ENCODE measurements around the gene EEPD1. TPM values are rescaled to one million over a fixed set of nuclear protein-coding genes. Genes with fewer than 3 reads are reported as not detected.

The EEPD1 gene
- total and polyA plus RNA-seq, 2 donors (not counting 3 experiments of a cell fraction or from before 2014, with no cell fraction given): 0.40 to 0.42 TPM

- ChIA-PET POLR2A (no interaction called here), CTCF (interaction anchor here (1.0 to 11.7 kb wide), 2 partner anchors 11 to 389 kb away, joined by 3 to 115 read pairs; no protein-coding TSS in a partner anchor)
- no peaks in the 10 kb centered on the region for H3K36me3 ChIP-seq (ENCODE audit: control insufficient read depth in 2 of 2, extremely low read depth in 1 of 2, insufficient read depth in 2 of 2, low read length in 2 of 2)
- TF ChIP-seq FOS (IDR thresholded peaks at IDR 0.05; ENCODE audit: borderline replicate concordance, insufficient read depth, low read length) (no peak), EZH2 (IDR thresholded peaks at IDR 0.05; ENCODE audit: borderline replicate concordance, low read depth, low read length, severe bottlenecking) (no peak), GATA2 (IDR thresholded peaks at IDR 0.05; ENCODE audit: insufficient read depth, insufficient read length, low read depth, low read length) (no peak), POLR2AphosphoS5 (IDR thresholded peaks at IDR 0.05; ENCODE audit: insufficient read depth, low read depth, low read length) (no peak), MAX (IDR thresholded peaks at IDR 0.05; ENCODE audit: insufficient read depth, insufficient read length) (no peak), CTCF (IDR thresholded peaks at IDR 0.05; ENCODE audit: extremely low read depth in 1 of 2, insufficient read depth in 1 of 2, low read depth in 1 of 2, low read length in 2 of 2) (no peak), POLR2A (IDR thresholded peaks at IDR 0.05; ENCODE audit: low read depth, low read length) (no peak), JUN (IDR thresholded peaks at IDR 0.05; ENCODE audit: borderline replicate concordance, insufficient read depth, insufficient read length, low read depth) (no peak), MYC (IDR thresholded peaks at IDR 0.05; ENCODE audit: low read depth, low read length) (no peak)
- DNase-seq (ENCODE audit: low read depth, low spot score) (no peak), FAIRE-seq (no peak)
- H3K79me2 ChIP-seq (ENCODE audit: control insufficient read depth, insufficient read depth, low read length): no peaks in the 10 kb centered on the region
- H3K27me3 ChIP-seq (ENCODE audit: control insufficient read depth in 2 of 2, insufficient read depth in 2 of 2, low read length in 2 of 2): no peaks in the 10 kb centered on the region
- H3K9me1 ChIP-seq (replicated peaks; ENCODE audit: control insufficient read depth, extremely low read depth, insufficient read depth, low read length): no peaks in the 10 kb centered on the region
- BruUV-seq (replicated peaks): no TSS peak
- dilution Hi-C loops (cut with MboI; ENCODE audit: extremely low pct_ligation_motif_present, low sequenced_read_pairs) (no loop called here), intact Hi-C loops (cut with micrococcal nuclease) (no loop called here)
- peaks cover 28% of the 10 kb centered on the region for H3K4me1 ChIP-seq (ENCODE audit: control insufficient read depth, extremely low read depth, insufficient read depth, low read length)
- H4K20me1 ChIP-seq (replicated peaks; ENCODE audit: control insufficient read depth, extremely low read depth, insufficient read depth, low read length): no peaks in the 10 kb centered on the region
- no peak overlapping the region for H2AFZ ChIP-seq (ENCODE audit: low read depth, low read length)
- H3K4me3 ChIP-seq (replicated peaks in 1 of 3; ENCODE audit: insufficient read depth in 1 of 3, low read depth in 1 of 3, low read length in 3 of 3): no peak overlapping the region
- H3K27ac ChIP-seq (ENCODE audit: insufficient read depth, low read depth, low read length): no peak overlapping the region
- no peak overlapping the region for H3K9ac ChIP-seq (replicated peaks; ENCODE audit: extremely low read depth, insufficient read depth, low read length)
- H3K9me3 ChIP-seq (replicated peaks; ENCODE audit: control insufficient read depth, insufficient read depth, low read length): no peaks in the 10 kb centered on the region
- H3K4me2 ChIP-seq (ENCODE audit: insufficient read depth, low read length): no peak overlapping the region
Measured at GRCh38 chr7:36306222-36306621, 153.2 kb downstream of the EEPD1 start.
